ENCODE measurements around the gene RBM43. TPM values are rescaled to one million over a fixed set of nuclear protein-coding genes. Genes with fewer than 3 reads are reported as not detected.

RBM43 gene
- total and polyA plus RNA-seq, 4 donors, result 3.0 to 17.8 (median 5.7) TPM

GRCh38 chr2:151230627-151231140 is 31.0 kb downstream of the RBM43 start:
- TF ChIP-seq, protein P1, sequence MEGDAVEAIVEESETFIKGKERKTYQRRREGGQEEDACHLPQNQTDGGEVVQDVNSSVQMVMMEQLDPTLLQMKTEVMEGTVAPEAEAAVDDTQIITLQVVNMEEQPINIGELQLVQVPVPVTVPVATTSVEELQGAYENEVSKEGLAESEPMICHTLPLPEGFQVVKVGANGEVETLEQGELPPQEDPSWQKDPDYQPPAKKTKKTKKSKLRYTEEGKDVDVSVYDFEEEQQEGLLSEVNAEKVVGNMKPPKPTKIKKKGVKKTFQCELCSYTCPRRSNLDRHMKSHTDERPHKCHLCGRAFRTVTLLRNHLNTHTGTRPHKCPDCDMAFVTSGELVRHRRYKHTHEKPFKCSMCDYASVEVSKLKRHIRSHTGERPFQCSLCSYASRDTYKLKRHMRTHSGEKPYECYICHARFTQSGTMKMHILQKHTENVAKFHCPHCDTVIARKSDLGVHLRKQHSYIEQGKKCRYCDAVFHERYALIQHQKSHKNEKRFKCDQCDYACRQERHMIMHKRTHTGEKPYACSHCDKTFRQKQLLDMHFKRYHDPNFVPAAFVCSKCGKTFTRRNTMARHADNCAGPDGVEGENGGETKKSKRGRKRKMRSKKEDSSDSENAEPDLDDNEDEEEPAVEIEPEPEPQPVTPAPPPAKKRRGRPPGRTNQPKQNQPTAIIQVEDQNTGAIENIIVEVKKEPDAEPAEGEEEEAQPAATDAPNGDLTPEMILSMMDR (IDR thresholded peaks at IDR 0.05; ENCODE audit: control extremely low read depth, extremely low read depth), result no peak
- ATAC-seq (ENCODE audit: insufficient read depth, low FRiP score) (no peak), DNase-seq (no peak)
- Histone ChIP-seq H3K27me3 (ENCODE audit: control insufficient read depth in 3 of 3, insufficient read depth in 3 of 3, low read length in 2 of 3) (no peaks in the 10 kb centered on the region), H3K4me1 (ENCODE audit: control insufficient read depth in 5 of 5, insufficient read depth in 5 of 5, low read length in 5 of 5) (no peaks in the 10 kb centered on the region), H3K4me3 (no peak overlapping the region), H3K27ac (ENCODE audit: low read depth in 1 of 2, low read length in 1 of 2) (no peak overlapping the region), H3K9ac (ENCODE audit: insufficient read depth in 1 of 2, low read length in 2 of 2) (no peak overlapping the region), H3K36me3 (ENCODE audit: control insufficient read depth in 4 of 4, insufficient read depth in 4 of 4, low read length in 4 of 4) (no peaks in the 10 kb centered on the region), H3K9me3 (ENCODE audit: control insufficient read depth in 4 of 4, insufficient read depth in 3 of 4, low read length in 3 of 4) (no peaks in the 10 kb centered on the region)
- WGBS, 2 donors, result 36 to 77% methylated on average over 2 of the region's 2 CpGs

DNA sequence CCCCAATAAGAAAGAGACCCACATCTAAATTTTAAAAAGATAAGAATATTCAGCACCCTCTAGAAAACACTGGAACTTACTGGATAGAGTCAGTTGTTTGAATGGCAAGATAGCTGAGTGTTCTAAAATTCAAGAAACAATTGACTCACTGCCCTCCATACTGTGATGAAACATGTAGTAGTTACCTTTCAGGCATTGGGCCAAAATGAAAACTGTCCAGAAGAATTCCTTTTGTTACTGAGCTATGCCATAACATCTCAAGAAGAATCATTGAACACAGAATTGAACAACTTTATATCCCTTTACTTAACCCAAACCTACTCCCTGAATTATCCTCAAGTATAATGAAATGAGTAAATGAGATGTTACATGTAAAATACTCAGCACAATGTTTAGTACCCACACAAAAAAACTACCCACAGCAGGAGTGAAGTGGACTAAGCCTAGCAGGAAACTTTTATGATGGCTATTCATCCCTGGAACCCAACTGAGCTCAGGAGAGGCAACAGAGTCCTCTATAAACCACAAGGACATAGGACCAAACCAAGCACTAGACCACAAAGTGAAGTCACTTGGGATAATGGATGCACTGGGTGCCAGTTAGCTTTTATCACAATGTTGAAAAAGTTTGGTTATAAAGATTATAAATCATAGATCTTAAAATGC is 32.7 kb downstream of the RBM43 start:
- Histone ChIP-seq H3K27me3 (ENCODE audit: control insufficient read depth in 3 of 3, insufficient read depth in 3 of 3, low read length in 2 of 3) (no peaks in the 10 kb centered on the region), H3K9ac (ENCODE audit: insufficient read depth in 1 of 2, low read length in 2 of 2) (no peak overlapping the region), H3K4me1 (ENCODE audit: control insufficient read depth in 5 of 5, insufficient read depth in 5 of 5, low read length in 5 of 5) (no peaks in the 10 kb centered on the region), H3K4me3 (no peak overlapping the region), H3K27ac (ENCODE audit: low read depth in 1 of 2, low read length in 1 of 2) (no peak overlapping the region), H3K9me3 (ENCODE audit: control insufficient read depth in 4 of 4, insufficient read depth in 3 of 4, low read length in 3 of 4) (no peaks in the 10 kb centered on the region), H3K36me3 (ENCODE audit: control insufficient read depth in 4 of 4, insufficient read depth in 4 of 4, low read length in 4 of 4) (no peaks in the 10 kb centered on the region)
- no peak for ATAC-seq (ENCODE audit: insufficient read depth, low FRiP score)
- TF ChIP-seq, protein P1 (IDR thresholded peaks at IDR 0.05; ENCODE audit: control extremely low read depth, extremely low read depth), result no peak
- no peak for DNase-seq

- DNase-seq, result no peak
- no peaks in the 10 kb centered on the region for H3K36me3 ChIP-seq (ENCODE audit: control insufficient read depth in 4 of 4, insufficient read depth in 4 of 4, low read length in 4 of 4)
- H3K27ac ChIP-seq (ENCODE audit: low read depth in 1 of 2, low read length in 1 of 2), result no peak overlapping the region
- H3K9me3 ChIP-seq (ENCODE audit: control insufficient read depth in 4 of 4, insufficient read depth in 3 of 4, low read length in 3 of 4), result no peaks in the 10 kb centered on the region
- no peak for ATAC-seq (ENCODE audit: insufficient read depth, low FRiP score)
- TF ChIP-seq, protein P1 (IDR thresholded peaks at IDR 0.05; ENCODE audit: control extremely low read depth, extremely low read depth), result no peak
- WGBS, 2 donors, result 72 to 76% methylated on average over 3 of the region's 3 CpGs
- no peaks in the 10 kb centered on the region for H3K4me1 ChIP-seq (ENCODE audit: control insufficient read depth in 5 of 5, insufficient read depth in 5 of 5, low read length in 5 of 5)
- H3K27me3 ChIP-seq (ENCODE audit: control insufficient read depth in 3 of 3, insufficient read depth in 3 of 3, low read length in 2 of 3), result no peaks in the 10 kb centered on the region
- no peak overlapping the region for H3K4me3 ChIP-seq
- H3K9ac ChIP-seq (ENCODE audit: insufficient read depth in 1 of 2, low read length in 2 of 2), result no peak overlapping the region
Observed at GRCh38 chr2:151217343-151217742, 44.3 kb downstream of the RBM43 start.

DNA sequence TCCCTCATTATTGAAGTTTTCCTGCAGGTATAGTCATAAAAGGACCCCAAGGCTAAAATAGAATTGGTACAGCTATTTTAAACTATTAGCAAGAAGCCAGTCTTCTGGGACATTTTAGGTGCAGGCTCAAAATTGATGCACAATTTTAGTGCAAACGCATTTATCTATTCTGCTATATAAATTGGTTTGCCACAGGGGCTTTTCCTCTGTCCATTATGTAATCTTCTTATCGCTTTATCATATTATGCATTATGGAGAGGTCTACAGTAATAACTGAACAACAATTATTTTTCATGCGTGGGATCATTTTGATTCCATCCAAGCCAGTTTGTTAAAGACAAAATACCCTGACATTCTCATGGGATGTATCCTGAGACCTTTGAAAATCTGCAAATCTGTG is 54.6 kb downstream of the RBM43 start:
- Histone ChIP-seq H3K9ac (ENCODE audit: insufficient read depth in 1 of 2, low read length in 2 of 2) (no peak overlapping the region), H3K27me3 (ENCODE audit: control insufficient read depth in 3 of 3, insufficient read depth in 3 of 3, low read length in 2 of 3) (no peaks in the 10 kb centered on the region), H3K36me3 (ENCODE audit: control insufficient read depth in 4 of 4, insufficient read depth in 4 of 4, low read length in 4 of 4) (no peaks in the 10 kb centered on the region), H3K4me3 (no peak overlapping the region), H3K4me1 (ENCODE audit: control insufficient read depth in 5 of 5, insufficient read depth in 5 of 5, low read length in 5 of 5) (no peaks in the 10 kb centered on the region), H3K9me3 (ENCODE audit: control insufficient read depth in 4 of 4, insufficient read depth in 3 of 4, low read length in 3 of 4) (peaks cover 0 to 2% (median 0%) of the 10 kb centered on the region in 4 donors), H3K27ac (ENCODE audit: low read depth in 1 of 2, low read length in 1 of 2) (no peak overlapping the region)
- DNase-seq, result no peak
- WGBS, 2 donors, result 93 to 98% methylated on average over 3 of the region's 3 CpGs
- no peak for ATAC-seq (ENCODE audit: insufficient read depth, low FRiP score)
- TF ChIP-seq, protein P1 (IDR thresholded peaks at IDR 0.05; ENCODE audit: control extremely low read depth, extremely low read depth), result no peak

All from lung (tissue), 12 donors.